HG02885 (cell line): ENCODE data around the gene CHIA.
"Not testable (repeated sequence)": the region's sequence is repeated elsewhere in the genome, so short reads cannot be mapped to it uniquely, and the experiment has no call there.

ENCODE experiments used
- ATAC-seq: cut with Tn5 transposase; IDR thresholded peaks from one replicate; pipeline ENCODE4 v1.9.1; 2021; ENCODE audit warnings: mild to moderate bottlenecking; ENCODE audit not compliant: unreplicated experiment, poor library complexity

Gene CHIA

DNA sequence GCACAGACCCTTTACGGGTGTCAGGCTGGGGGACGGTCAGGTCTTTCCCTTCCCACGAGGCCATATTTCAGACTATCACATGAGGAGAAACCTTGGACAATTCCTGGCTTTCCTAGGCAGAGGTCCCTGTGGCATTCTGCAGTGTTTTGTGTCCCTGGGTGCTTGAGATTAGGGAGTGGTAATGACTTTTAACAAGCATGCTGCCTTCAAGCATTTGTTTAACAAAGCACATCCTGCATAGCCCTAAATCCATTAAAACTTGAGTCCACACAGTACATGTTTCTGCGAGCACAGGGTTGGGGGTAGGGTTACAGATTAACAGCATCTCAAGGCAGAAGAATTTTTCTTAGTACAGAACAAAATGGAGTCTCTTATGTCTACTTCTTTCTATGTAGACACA lies 69.6 kb downstream of the CHIA start:
- ATAC-seq = not testable (repeated sequence)

- no peak for ATAC-seq
Measured at GRCh38 chr1:111361761-111362160, 71.1 kb downstream of the CHIA start.

- no peak for ATAC-seq
Measured at GRCh38 chr1:111364690-111365089, 74.0 kb downstream of the CHIA start.

- ATAC-seq = no peak
Measured at GRCh38 chr1:111366256-111366655, 75.6 kb downstream of the CHIA start.

- no peak for ATAC-seq
Measured at GRCh38 chr1:111369177-111369576, 78.5 kb downstream of the CHIA start.

- no peak for ATAC-seq
Measured at GRCh38 chr1:111369645-111370044, 79.0 kb downstream of the CHIA start.
